NCI-H2171 (cell line): ENCODE measurements around the gene HMGN1.
A peak's percentile ranks its signal among the peaks of the same experiment; 100 is the strongest.

ENCODE experiments used
- DNase-seq: peaks from one replicate; lab custom pipeline; 2025; lab: John Stamatoyannopoulos, UW

Gene HMGN1

GRCh38 chr21:39330001-39330400, 18.9 kb downstream of the HMGN1 start:
- no peak for DNase-seq

- DNase-seq, result no peak
Measured at GRCh38 chr21:39327727-39328126, 21.2 kb downstream of the HMGN1 start.

- DNase-seq, result no peak
Measured at GRCh38 chr21:39326607-39327307, 22.1 kb downstream of the HMGN1 start.

- no peak for DNase-seq
Measured at GRCh38 chr21:39325458-39325857, 23.4 kb downstream of the HMGN1 start.

- no peak for DNase-seq
Measured at GRCh38 chr21:39321424-39321823, 27.5 kb downstream of the HMGN1 start.

GRCh38 chr21:39319814-39320332, 29.0 kb downstream of the HMGN1 start:
- DNase-seq, result no peak

- no peak for DNase-seq
Measured at GRCh38 chr21:39319251-39319756, 29.6 kb downstream of the HMGN1 start.

- no peak for DNase-seq
Measured at GRCh38 chr21:39318091-39318959, 30.6 kb downstream of the HMGN1 start.

GRCh38 chr21:39317134-39318090, 31.5 kb downstream of the HMGN1 start:
- no peak for DNase-seq

- no peak for DNase-seq
Measured at GRCh38 chr21:39316729-39317128, 32.2 kb downstream of the HMGN1 start.

- no peak for DNase-seq
Measured at GRCh38 chr21:39315603-39316445, 33.1 kb downstream of the HMGN1 start.

GRCh38 chr21:39314143-39315027, 34.5 kb downstream of the HMGN1 start:
- peak; percentile 73 for DNase-seq

GRCh38 chr21:39313571-39314142, 35.2 kb downstream of the HMGN1 start, which contains the start of gene BRWD1:
TSS of gene BRWD1 (minus strand) at chr21:39313632. CDS start at chr21:39313491, 141 bp downstream.
- peak; percentile 95 for DNase-seq

- DNase-seq, result peak; percentile 57
Measured at GRCh38 chr21:39313042-39313570, 35.8 kb downstream of the HMGN1 start.

GRCh38 chr21:39312112-39313041, 36.5 kb downstream of the HMGN1 start:
- DNase-seq, result peak; percentile 85

GRCh38 chr21:39311164-39311563, 37.7 kb downstream of the HMGN1 start:
- DNase-seq, result no peak

- no peak for DNase-seq
Measured at GRCh38 chr21:39307466-39307865, 41.4 kb downstream of the HMGN1 start.

- DNase-seq, result no peak
Measured at GRCh38 chr21:39300587-39300986, 48.3 kb downstream of the HMGN1 start.
